Testis (tissue), 3 donors: ENCODE data around the gene UBE2G1. TPM values are rescaled to one million over a fixed set of nuclear protein-coding genes. Genes with fewer than 3 reads are reported as not detected.

ENCODE experiments used
- DNase-seq: peaks from one replicate; pipeline ENCODE4 v3.0.0-alpha.2; 2019
- H3K27ac ChIP-seq, 2 donors: fragments of 200-600 bp; sonication (generic); one replicate each; pipeline ENCODE4 v1.5.1; 2019
- H3K27me3 ChIP-seq: fragments of 200-600 bp; sonication (generic); one replicate; pipeline ENCODE4 v1.5.1; 2019
- H3K36me3 ChIP-seq: fragments of 200-600 bp; sonication (generic); one replicate; pipeline ENCODE4 v1.5.1; 2017; ENCODE audit warnings: low read depth; ENCODE audit errors: missing control alignments
- H3K4me1 ChIP-seq: fragments of 200-600 bp; sonication (generic); one replicate; pipeline ENCODE4 v1.5.1; 2019
- H3K4me3 ChIP-seq, 2 donors: fragments of 200-600 bp; sonication (generic); one replicate each; pipeline ENCODE4 v1.5.1; 2017 to 2019
- H3K9me3 ChIP-seq: fragments of 200-600 bp; sonication (generic); one replicate; pipeline ENCODE4 v1.5.1; 2017
- CTCF ChIP-seq, 3 experiments: fragments of 450-650 bp in 2 of 3; fragments of 200-600 bp in 1 of 3; sonication (generic) in 1 of 3; IDR thresholded peaks; one replicate each; pipeline ENCODE4 v1.5.1; 2016 to 2019; ENCODE audit warnings: antibody characterized with exemption in 3 of 3, mild to moderate bottlenecking in 2 of 3, moderate library complexity in 1 of 3
- POLR2A ChIP-seq: fragments of 450-650 bp; IDR thresholded peaks from one replicate; pipeline ENCODE4 v1.6.1; 2017; ENCODE audit warnings: antibody characterized with exemption, mild to moderate bottlenecking, moderate library complexity
- WGBS, 2 donors: methylation state at CpG; one replicate each; pipeline ENCODE4 v1.1.5; 2018; 5-methylcytosine and 5-hydroxymethylcytosine counted together
- intact Hi-C: fragments of 100-400 bp; cut with DNase I; formaldehyde crosslinking; loops from one replicate; pipeline ENCODE4 v1.15.1; 2023; ENCODE audit warnings: low total_unique reads
- polyA plus RNA-seq: library from polyadenylated mRNA; stranded (reverse); fragments of 350-450 nt; fragmentation: Illumina TruSeq; extraction: RNeasy Lipid Tissue Mini Kit (QIAGEN cat#74804); gene quantifications from one replicate; pipeline ENCODE4 v1.2.3, GENCODE V29; 2014; ENCODE audit warnings: low read depth, low replicate concordance; ENCODE audit not compliant: insufficient read depth
- total RNA-seq, 2 donors: library from RNA; depleted of rRNA; stranded (reverse); fragments of >200 nt; gene quantifications; one replicate each; pipeline ENCODE4 v1.2.3, GENCODE V29; 2016

Gene UBE2G1
- total and polyA plus RNA-seq, 3 donors from 2014 or later, result 50.1 to 66.1 (median 60.7) TPM

- Histone ChIP-seq H3K4me1 (peaks cover 2% of the 10 kb centered on the region), H3K9me3 (no peaks in the 10 kb centered on the region), H3K27me3 (no peaks in the 10 kb centered on the region), H3K27ac (no peak overlapping the region), H3K4me3 (no peak overlapping the region), H3K36me3 (no peaks in the 10 kb centered on the region)
- 60 to 63% methylated on average over 5 of the region's 5 CpGs for WGBS, 2 donors
- DNase-seq, result no peak
- intact Hi-C loops, result no loop called here
- no peak for TF ChIP-seq CTCF (IDR thresholded peaks at IDR 0.05)
Measured at GRCh38 chr17:4334776-4335584, 31.5 kb downstream of the UBE2G1 start.

GRCh38 chr17:4334332-4334731 lies 32.1 kb downstream of the UBE2G1 start:
- Histone ChIP-seq H3K36me3 (no peaks in the 10 kb centered on the region), H3K9me3 (no peaks in the 10 kb centered on the region), H3K4me3 (no peak overlapping the region), H3K27me3 (no peaks in the 10 kb centered on the region), H3K27ac (no peak overlapping the region), H3K4me1 (peaks cover 2% of the 10 kb centered on the region)
- no peak for DNase-seq
- intact Hi-C loops, result no loop called here
- 84 to 94% methylated on average over 6 of the region's 6 CpGs for WGBS, 2 donors
- no peak for TF ChIP-seq CTCF (IDR thresholded peaks at IDR 0.05)
- no peak for TF ChIP-seq POLR2A

DNA sequence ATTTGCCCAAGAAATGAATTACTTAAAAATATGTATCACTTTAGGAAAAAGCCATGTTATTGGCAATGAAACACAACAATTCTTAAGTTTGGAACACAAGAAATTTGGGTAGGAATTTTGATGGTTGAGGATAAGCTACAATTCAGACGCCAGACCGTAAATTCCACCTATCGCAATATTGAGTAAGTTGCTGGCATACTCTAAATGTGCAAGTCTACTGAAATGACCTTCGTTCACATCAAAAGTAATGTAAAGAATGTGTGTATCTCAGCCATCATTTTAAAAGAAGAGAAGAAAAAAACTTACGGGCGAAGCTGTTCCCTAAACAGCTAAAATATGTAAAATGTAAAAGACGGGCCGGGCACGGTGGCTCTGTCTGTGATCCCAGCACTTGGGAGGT lies 33.4 kb downstream of the UBE2G1 start:
- TF ChIP-seq CTCF (IDR thresholded peaks at IDR 0.05) (no peak), POLR2A (no peak)
- Histone ChIP-seq H3K4me3 (no peak overlapping the region), H3K27me3 (no peaks in the 10 kb centered on the region), H3K27ac (no peak overlapping the region), H3K36me3 (no peaks in the 10 kb centered on the region), H3K9me3 (no peaks in the 10 kb centered on the region), H3K4me1 (peaks cover 2% of the 10 kb centered on the region)
- 88 to 89% methylated on average over 9 of the region's 9 CpGs for WGBS, 2 donors
- no peak for DNase-seq
- intact Hi-C loops, result no loop called here

DNA sequence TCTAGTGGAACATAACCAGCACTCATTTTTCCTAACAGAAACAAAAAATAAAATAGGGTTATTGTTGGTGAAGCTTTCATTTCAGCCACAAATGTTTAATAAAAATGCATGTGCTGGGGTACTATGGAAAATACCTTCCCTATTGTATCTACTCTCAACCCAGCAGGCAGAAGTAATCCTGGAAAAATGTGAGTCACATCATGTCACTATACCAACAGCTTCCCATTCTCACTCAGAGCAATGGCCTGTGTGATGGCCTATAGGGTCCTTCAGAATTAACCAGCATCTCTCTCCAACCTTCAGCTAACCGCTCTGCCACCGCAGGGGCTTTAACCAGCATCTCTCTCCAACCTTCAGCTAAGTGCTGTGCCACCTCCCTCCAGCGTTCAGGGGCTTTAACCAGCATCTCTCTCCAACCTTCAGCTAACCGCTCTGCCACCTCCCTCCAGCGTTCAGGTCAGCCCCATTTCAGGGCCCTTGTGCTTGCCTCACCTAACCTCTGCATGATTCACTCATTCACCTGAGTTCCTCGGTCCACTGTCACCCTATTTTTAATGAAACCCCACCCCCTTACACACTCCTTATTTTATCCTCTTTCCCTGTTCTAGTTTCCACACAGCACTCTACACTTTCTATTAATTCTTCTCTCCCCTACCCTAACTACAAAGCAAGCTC lies 34.0 kb downstream of the UBE2G1 start:
- H3K27me3 ChIP-seq, result no peaks in the 10 kb centered on the region
- TF ChIP-seq POLR2A (no peak), CTCF (IDR thresholded peaks at IDR 0.05) (no peak)
- no peak for DNase-seq
- WGBS, 2 donors, result 72 to 80% methylated on average over 6 of the region's 6 CpGs
- H3K36me3 ChIP-seq, result no peaks in the 10 kb centered on the region
- no peaks in the 10 kb centered on the region for H3K9me3 ChIP-seq
- H3K4me3 ChIP-seq, result no peak overlapping the region
- no peak overlapping the region for H3K27ac ChIP-seq
- peaks cover 2% of the 10 kb centered on the region for H3K4me1 ChIP-seq
- intact Hi-C loops, result no loop called here
